Inflammatory macrophage (primary cell): ENCODE results near the gene FHAD1.

ENCODE experiments used
- DNase-seq, 2 donors: peaks; one replicate each; pipeline ENCODE4 v3.0.0-alpha.2; 2020 to 2022

The FHAD1 gene

DNA sequence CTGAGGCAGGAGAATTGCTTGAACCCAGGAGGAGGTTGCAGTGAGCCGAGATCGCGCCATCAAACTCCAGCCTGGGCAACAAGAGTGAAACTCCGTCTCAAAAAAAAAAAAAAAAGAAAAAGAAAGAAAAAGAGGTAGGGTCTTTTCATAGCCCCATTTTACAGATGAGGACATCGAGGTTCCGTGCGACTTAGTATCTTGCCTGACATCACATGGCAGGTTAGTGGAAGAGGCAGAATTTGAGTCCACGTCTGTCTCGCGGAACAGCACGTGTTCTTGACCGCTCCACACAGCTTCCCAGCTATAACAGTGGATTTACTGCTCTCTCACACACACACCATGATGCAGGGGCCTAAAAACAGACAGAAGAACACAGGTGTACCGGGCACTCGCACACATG, 192.3 kb downstream of the FHAD1 start:
- DNase-seq, result no peak

DNA sequence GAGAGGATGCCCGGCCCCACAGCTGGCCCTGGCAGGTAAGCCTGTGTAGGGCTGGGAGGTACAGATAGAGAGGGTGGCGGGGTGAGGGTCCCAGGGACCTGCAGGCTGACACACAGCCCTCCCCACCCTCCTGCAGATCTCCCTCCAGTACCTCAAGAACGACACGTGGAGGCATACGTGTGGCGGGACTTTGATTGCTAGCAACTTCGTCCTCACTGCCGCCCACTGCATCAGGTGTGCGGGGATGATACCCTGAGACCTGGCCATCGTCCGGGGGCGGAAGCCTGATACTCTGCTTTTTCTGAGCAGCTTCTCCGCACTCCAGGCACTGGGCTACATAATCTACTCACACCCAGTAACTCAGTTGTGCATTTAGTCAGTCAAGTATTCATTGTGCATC, 193.3 kb downstream of the FHAD1 start:
- no peak for DNase-seq

DNA sequence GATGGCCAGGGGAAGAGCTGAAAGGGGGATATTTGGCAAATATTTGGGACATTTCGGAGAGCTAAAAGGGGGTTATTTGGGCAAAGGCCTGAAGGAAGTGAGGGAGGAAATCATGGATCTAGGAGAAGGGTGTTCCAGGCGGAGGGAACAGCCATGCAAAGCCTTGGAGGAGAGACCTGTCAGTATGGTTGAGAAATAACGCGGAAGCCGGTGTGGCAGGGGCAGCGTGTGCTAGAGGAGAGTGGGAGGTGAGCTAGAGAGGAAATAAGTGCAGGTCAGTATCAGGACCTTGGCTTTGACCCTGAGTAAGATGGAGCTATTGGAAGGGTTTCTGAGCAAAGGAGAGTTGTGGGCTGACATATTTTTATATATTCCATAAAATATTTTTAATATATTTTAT, 194.2 kb downstream of the FHAD1 start:
- DNase-seq, result no peak

DNA sequence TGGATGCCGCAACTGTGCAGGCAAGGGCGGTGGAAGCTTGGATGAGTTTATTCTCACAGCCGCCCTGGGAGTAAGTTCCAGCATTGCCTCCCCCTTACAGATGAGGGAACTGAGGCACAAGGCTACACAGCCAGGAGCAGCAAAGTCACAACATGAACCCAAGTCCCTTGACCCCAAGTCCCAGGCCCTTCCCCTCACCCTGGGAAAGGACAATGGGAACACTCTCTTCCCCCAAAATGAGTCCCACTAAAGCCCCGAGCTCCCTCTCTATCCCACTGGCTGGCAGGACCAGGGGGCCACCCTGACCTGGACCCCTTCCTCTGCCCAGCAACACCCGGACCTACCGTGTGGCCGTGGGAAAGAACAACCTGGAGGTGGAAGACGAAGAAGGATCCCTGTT, 195.1 kb downstream of the FHAD1 start:
- DNase-seq, result no peak

DNA sequence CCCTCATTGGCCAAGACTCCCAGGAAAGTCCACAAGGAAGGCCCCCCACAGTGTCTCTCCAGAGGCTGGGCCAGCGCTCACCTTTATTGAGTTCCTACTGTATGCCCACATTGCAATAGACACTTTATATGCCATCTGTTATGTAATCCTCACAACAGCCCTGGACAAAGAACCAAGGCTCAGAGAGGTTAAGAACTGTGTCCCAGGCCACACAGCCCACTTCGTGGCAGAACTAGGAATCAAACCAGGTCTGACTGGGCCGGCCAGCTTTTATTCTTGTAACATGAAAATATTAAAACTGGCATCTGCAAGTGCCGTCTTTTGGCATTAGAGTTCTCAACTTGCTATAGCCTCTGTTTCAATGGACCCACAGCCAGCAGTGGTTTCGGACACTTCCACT, 195.7 kb downstream of the FHAD1 start:
- no peak for DNase-seq

DNA sequence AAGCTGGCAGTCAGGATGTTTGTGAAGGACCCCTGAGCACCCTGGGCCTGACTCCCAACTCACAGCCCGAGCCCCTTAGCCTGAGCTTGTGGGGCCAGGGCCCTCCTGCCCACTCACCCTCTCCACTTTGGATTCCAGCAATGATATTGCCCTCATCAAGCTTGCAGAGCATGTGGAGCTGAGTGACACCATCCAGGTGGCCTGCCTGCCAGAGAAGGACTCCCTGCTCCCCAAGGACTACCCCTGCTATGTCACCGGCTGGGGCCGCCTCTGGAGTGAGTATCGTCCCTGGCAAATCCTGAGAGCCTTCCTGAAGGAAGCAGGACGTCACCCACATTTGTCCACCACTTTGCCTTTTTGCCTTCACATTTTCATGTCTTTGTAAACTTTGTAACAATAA, 196.3 kb downstream of the FHAD1 start:
- no peak for DNase-seq

DNA sequence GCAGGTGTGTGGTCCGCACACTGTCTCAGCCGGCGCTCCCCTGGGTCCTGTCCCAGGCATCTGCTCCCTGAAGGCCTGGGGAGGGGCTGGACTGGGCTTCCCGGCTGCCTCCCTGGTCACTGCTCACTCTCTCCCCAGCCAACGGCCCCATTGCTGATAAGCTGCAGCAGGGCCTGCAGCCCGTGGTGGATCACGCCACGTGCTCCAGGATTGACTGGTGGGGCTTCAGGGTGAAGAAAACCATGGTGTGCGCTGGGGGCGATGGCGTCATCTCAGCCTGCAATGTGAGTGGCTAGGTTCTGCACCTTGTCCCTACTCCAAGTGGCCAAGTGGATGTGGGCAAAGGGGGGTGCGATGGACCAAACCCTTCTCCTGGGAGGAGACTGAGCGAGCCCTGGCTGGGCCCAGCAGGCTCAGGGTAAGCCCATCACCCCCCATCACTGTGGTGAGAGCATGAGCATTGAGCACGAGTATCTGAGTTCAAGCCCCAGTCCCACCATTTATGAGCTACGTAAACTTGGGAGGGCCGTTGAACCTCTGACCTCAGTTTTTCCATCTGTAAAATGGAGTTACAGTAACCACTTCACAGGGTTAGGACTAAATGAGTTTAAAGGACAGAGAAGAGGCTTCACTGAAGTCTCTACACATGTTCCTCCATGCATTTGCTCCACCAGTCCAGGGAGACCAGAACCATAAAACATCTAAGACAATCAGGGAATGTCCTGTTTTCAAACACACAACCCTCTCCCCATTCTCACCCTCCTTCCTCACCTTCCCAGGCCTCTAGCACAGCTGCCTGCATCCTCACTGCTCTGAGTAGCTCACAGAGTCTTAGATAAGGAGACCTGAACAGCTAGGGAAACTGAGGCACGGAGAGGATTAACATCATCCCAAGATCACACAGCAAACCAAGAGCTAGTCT, 197.7 kb downstream of the FHAD1 start:
- no peak for DNase-seq

DNA sequence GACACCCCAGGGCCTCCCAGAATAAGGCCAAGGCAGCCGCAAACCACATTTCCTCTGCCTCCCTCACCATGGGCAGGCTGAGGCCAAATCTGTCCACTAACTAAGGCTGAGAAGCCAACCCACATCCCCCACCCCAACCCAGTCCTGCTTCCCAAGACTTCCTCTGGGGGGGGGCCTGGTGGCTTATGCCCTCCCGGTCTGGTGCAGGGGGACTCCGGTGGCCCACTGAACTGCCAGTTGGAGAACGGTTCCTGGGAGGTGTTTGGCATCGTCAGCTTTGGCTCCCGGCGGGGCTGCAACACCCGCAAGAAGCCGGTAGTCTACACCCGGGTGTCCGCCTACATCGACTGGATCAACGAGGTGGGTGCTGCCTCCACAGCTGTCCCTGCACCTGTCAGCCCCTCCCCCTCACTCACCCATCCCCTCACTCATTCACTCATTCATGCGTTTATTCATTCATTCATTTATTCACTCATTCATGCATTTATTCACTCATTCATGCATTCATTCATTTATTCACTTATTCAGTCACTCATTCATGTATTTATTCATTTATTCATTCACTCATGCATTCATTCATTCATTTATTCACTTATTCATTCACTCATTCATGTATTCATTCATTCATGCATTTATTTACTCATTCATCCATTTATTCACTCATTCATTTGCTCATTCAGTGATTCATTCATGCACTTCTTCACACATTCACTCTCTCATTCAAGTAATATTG, 198.5 kb downstream of the FHAD1 start:
- no peak for DNase-seq

DNA sequence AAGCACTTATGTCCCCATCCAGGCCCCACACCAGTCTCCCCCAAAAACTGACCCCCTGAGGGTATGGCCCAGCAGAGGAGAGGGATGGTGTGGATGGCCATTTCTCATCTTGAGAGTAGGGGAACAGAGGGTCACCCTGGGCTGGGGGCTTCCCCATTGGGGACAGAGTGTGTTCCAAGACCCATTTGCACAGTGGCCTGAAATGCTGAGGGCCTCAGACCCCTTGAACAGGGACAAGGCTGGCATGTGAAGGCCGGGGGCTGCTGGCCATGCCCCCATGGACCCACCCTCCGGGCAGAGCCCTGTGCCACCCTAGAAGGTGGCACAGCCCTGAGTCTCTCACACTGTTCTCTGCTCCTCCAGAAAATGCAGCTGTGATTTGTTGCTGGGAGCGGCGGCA, 199.2 kb downstream of the FHAD1 start:
- no peak for DNase-seq
